ENCODE measurements around the gene FIGN. TPM values are rescaled to one million over a fixed set of nuclear protein-coding genes. Genes with fewer than 3 reads are reported as not detected.

FIGN gene
- total RNA-seq, 4 donors from 2014 or later = 1.8 to 3.1 (median 2.8) TPM

DNA sequence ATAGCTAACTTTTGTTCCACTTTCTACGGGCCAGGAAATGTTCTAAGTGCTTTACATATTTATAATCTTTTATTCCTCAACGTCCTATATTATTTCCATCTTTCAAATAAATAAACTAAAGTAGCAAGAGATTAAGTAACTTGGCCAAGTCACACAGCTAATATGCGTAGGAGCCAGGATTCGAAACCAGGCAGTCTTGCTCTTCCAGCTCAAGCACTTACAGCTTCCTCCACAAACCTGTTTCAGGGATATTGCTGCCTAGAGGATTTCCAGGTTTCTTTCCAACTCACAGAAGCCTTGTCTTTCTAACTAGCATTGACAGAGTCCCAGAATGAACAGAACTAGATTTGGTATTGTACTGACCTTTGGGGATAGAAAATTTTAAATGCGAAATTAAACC is 102.5 kb downstream of the FIGN start:
- DNase-seq = no peak
- TF ChIP-seq POLR2A (IDR thresholded peaks at IDR 0.05) = no peak
- TF ChIP-seq, protein P1, sequence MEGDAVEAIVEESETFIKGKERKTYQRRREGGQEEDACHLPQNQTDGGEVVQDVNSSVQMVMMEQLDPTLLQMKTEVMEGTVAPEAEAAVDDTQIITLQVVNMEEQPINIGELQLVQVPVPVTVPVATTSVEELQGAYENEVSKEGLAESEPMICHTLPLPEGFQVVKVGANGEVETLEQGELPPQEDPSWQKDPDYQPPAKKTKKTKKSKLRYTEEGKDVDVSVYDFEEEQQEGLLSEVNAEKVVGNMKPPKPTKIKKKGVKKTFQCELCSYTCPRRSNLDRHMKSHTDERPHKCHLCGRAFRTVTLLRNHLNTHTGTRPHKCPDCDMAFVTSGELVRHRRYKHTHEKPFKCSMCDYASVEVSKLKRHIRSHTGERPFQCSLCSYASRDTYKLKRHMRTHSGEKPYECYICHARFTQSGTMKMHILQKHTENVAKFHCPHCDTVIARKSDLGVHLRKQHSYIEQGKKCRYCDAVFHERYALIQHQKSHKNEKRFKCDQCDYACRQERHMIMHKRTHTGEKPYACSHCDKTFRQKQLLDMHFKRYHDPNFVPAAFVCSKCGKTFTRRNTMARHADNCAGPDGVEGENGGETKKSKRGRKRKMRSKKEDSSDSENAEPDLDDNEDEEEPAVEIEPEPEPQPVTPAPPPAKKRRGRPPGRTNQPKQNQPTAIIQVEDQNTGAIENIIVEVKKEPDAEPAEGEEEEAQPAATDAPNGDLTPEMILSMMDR (IDR thresholded peaks at IDR 0.05) = no peak
- Histone ChIP-seq H3K27me3 (no peaks in the 10 kb centered on the region), H3K4me1 (no peaks in the 10 kb centered on the region), H3K9me3 (no peaks in the 10 kb centered on the region), H3K27ac (no peak overlapping the region), H3K36me3 (no peaks in the 10 kb centered on the region), H3K4me3 (replicated peaks in 1 of 3) (no peak overlapping the region)
- intact Hi-C loops (cut with DNase I) = no loop called here
- WGBS, 2 donors = 91% methylated on average over 5 of the region's 5 CpGs

- no peak for DNase-seq
- H3K9me3 ChIP-seq = no peaks in the 10 kb centered on the region
- H3K4me3 ChIP-seq (replicated peaks in 1 of 3) = no peak overlapping the region
- no peak overlapping the region for H3K27ac ChIP-seq
- WGBS, 2 donors = 88 to 89% methylated on average over 5 of the region's 5 CpGs
- intact Hi-C loops (cut with DNase I) = no loop called here
- no peaks in the 10 kb centered on the region for H3K27me3 ChIP-seq
- TF ChIP-seq POLR2A (IDR thresholded peaks at IDR 0.05) = no peak
- TF ChIP-seq, protein P1 (IDR thresholded peaks at IDR 0.05) = no peak
- H3K36me3 ChIP-seq = no peaks in the 10 kb centered on the region
- H3K4me1 ChIP-seq = no peaks in the 10 kb centered on the region
Observed at GRCh38 chr2:163630836-163631235, 105.0 kb downstream of the FIGN start.

- no peak for TF ChIP-seq POLR2A (IDR thresholded peaks at IDR 0.05)
- H3K27ac ChIP-seq = no peak overlapping the region
- no peak overlapping the region for H3K4me3 ChIP-seq (replicated peaks in 1 of 3)
- DNase-seq = no peak
- no peaks in the 10 kb centered on the region for H3K27me3 ChIP-seq
- intact Hi-C loops (cut with DNase I) = no loop called here
- WGBS, 2 donors = 90 to 94% methylated on average over 7 of the region's 7 CpGs
- no peaks in the 10 kb centered on the region for H3K9me3 ChIP-seq
- no peaks in the 10 kb centered on the region for H3K36me3 ChIP-seq
- no peaks in the 10 kb centered on the region for H3K4me1 ChIP-seq
Observed at GRCh38 chr2:163626639-163627109, 109.1 kb downstream of the FIGN start.

- intact Hi-C loops (cut with DNase I) = no loop called here
- 91 to 95% methylated on average over 1 of the region's 1 CpG for WGBS, 2 donors
- H3K9me3 ChIP-seq = no peaks in the 10 kb centered on the region
- no peaks in the 10 kb centered on the region for H3K36me3 ChIP-seq
- H3K27ac ChIP-seq = no peak overlapping the region
- no peaks in the 10 kb centered on the region for H3K4me1 ChIP-seq
- H3K4me3 ChIP-seq (replicated peaks in 1 of 3) = no peak overlapping the region
- H3K27me3 ChIP-seq = no peaks in the 10 kb centered on the region
- TF ChIP-seq, protein P1 (IDR thresholded peaks at IDR 0.05) = no peak
- no peak for TF ChIP-seq POLR2A (IDR thresholded peaks at IDR 0.05)
- DNase-seq = no peak
Observed at GRCh38 chr2:163626208-163626607, 109.6 kb downstream of the FIGN start.

DNA sequence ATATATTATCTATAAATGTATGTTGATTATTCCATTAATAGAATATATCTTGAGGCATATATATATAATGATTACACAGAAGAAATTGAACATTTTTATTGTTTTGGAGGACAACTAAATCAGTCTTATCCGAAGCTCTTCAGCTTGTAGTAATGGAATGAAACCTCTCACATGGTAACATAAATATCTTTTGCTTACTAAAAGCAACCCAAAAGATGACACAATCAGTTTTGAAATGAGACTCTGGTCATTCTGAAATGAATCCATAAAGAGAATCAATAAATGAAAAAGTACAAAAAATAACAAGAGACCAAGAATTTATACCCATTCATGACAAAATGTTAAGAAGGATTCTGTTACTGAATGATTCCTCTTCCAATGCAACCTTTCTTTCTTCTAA is 110.2 kb downstream of the FIGN start:
- DNase-seq = no peak
- Histone ChIP-seq H3K27me3 (no peaks in the 10 kb centered on the region), H3K4me3 (replicated peaks in 1 of 3) (no peak overlapping the region), H3K27ac (no peak overlapping the region), H3K36me3 (no peaks in the 10 kb centered on the region), H3K9me3 (no peaks in the 10 kb centered on the region), H3K4me1 (no peaks in the 10 kb centered on the region)
- intact Hi-C loops (cut with DNase I) = no loop called here
- WGBS, 2 donors = 88 to 97% methylated on average over 1 of the region's 1 CpG
- TF ChIP-seq, protein P1 (IDR thresholded peaks at IDR 0.05) = no peak
- TF ChIP-seq POLR2A (IDR thresholded peaks at IDR 0.05) = no peak
